ENCODE data around the gene SLC38A7.

DNA sequence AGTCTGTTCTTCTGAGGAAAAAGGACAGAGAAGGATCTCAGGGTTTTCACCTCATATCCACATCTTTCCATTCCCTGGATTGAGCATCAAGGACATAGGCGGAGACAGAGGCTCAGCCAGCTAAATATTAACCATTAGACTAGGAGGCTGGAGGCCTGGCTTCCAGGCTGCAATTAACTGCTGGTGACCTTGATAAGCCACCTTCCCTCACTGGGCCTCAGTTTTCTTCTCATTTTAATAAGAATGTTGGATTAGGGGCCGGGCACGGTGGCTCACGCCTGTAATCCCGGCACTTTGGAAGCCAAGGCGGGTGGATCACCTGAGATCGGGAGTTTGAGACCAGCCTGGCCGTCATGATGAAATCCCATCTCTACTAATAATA lies 29.4 kb downstream of the SLC38A7 start:
- TF ChIP-seq, protein P1, sequence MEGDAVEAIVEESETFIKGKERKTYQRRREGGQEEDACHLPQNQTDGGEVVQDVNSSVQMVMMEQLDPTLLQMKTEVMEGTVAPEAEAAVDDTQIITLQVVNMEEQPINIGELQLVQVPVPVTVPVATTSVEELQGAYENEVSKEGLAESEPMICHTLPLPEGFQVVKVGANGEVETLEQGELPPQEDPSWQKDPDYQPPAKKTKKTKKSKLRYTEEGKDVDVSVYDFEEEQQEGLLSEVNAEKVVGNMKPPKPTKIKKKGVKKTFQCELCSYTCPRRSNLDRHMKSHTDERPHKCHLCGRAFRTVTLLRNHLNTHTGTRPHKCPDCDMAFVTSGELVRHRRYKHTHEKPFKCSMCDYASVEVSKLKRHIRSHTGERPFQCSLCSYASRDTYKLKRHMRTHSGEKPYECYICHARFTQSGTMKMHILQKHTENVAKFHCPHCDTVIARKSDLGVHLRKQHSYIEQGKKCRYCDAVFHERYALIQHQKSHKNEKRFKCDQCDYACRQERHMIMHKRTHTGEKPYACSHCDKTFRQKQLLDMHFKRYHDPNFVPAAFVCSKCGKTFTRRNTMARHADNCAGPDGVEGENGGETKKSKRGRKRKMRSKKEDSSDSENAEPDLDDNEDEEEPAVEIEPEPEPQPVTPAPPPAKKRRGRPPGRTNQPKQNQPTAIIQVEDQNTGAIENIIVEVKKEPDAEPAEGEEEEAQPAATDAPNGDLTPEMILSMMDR (IDR thresholded peaks at IDR 0.05; ENCODE audit: low read depth, low read length, poor library complexity, severe bottlenecking) = no peak
- TF ChIP-seq EZH2phosphoT487 (IDR thresholded peaks at IDR 0.05; ENCODE audit: borderline replicate concordance, low read length) = no peak
